PC-9 (cell line): ENCODE data around the gene PSME3IP1.

Experiments
- CTCF ChIP-seq: fragments of 200-600 bp; sonication (generic); conservative IDR thresholded peaks from 2 replicates; pipeline ENCODE4 v1.6.1; 2017; ENCODE audit warnings: mixed run types, antibody characterized with exemption, mild to moderate bottlenecking, moderate library complexity
- EZH2 ChIP-seq: fragments of 200-600 bp; sonication (generic); IDR thresholded peaks from 2 replicates; pipeline ENCODE4 v1.8.0; 2017; ENCODE audit warnings: antibody characterized with exemption, low read depth

- TF ChIP-seq CTCF: no peak
- no peak for TF ChIP-seq EZH2
These were observed 53.4 kb downstream of the PSME3IP1 start for GRCh38 chr16:57132470-57132869.
